Measurements from ENCODE around the gene IYD. TPM values are rescaled to one million over a fixed set of nuclear protein-coding genes. Genes with fewer than 3 reads are reported as not detected.

The IYD gene
- total RNA-seq, 1 experiment from 2014 or later = not detected

DNA sequence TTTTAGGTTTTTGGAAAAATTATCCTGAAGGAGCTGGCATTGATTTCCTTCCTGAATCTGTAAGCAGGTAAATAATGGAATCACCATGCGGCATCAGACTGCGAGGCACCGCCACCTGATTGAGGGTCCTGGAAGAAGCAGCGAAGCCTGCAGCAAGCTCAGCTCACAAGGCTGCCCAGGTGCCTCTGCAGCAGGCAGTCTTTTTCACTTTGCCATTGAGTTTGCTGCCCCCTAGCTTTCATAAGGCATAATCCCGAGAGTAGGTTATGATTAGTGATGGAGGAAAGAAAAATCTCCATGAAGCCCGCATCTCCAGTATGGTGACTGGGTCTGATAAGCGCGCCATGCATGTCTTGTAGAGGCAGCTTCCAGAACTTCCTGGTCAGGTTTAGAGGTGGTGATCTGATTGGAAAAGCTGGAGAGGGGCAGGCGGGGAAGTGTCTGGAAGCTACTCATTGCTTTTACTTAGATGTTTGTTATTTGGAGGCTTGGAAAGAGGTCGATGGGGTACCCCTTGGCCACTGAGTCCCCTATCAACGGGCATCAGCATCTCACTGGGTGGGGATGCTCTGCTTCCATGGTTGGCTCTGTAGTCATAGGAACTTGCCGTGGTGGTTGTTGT, 26.7 kb downstream of the IYD start:
- TF ChIP-seq, protein P1, sequence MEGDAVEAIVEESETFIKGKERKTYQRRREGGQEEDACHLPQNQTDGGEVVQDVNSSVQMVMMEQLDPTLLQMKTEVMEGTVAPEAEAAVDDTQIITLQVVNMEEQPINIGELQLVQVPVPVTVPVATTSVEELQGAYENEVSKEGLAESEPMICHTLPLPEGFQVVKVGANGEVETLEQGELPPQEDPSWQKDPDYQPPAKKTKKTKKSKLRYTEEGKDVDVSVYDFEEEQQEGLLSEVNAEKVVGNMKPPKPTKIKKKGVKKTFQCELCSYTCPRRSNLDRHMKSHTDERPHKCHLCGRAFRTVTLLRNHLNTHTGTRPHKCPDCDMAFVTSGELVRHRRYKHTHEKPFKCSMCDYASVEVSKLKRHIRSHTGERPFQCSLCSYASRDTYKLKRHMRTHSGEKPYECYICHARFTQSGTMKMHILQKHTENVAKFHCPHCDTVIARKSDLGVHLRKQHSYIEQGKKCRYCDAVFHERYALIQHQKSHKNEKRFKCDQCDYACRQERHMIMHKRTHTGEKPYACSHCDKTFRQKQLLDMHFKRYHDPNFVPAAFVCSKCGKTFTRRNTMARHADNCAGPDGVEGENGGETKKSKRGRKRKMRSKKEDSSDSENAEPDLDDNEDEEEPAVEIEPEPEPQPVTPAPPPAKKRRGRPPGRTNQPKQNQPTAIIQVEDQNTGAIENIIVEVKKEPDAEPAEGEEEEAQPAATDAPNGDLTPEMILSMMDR (conservative IDR thresholded peaks at IDR 0.05) = peak; percentile 83
- Histone ChIP-seq H3K9me3 (ENCODE audit: control insufficient read depth, low read depth, low read length) (no peaks in the 10 kb centered on the region), H3K56ac (ENCODE audit: insufficient read length, low read depth, low read length) (no peak overlapping the region), H2BK12ac (ENCODE audit: insufficient read length, low read depth, low read length) (no peak overlapping the region), H4K5ac (ENCODE audit: insufficient read length, low read depth, low read length) (no peak overlapping the region), H2BK20ac (ENCODE audit: low read depth, low read length, poor library complexity, severe bottlenecking) (no peak overlapping the region), H3K79me2 (ENCODE audit: insufficient read depth, low read length) (no peaks in the 10 kb centered on the region), H3K23ac (ENCODE audit: insufficient read length, low read depth, low read length) (no peak overlapping the region), H3K23me2 (ENCODE audit: insufficient read length, low read depth, low read length, poor library complexity, severe bottlenecking) (no peaks in the 10 kb centered on the region), H3K14ac (ENCODE audit: insufficient read depth, low read length) (no peak overlapping the region), H2BK120ac (ENCODE audit: low read depth, low read length, poor library complexity, severe bottlenecking) (no peak overlapping the region), H4K20me1 (ENCODE audit: control insufficient read depth, insufficient read depth, insufficient read length) (no peaks in the 10 kb centered on the region), H3K27ac (ENCODE audit: insufficient read length, low read depth, low read length) (no peak overlapping the region), H3T11ph (ENCODE audit: low read length) (no peak overlapping the region), H4K91ac (ENCODE audit: insufficient read length, low read depth, low read length) (no peak overlapping the region), H2BK15ac (ENCODE audit: low read depth, low read length) (no peak overlapping the region), H3K4ac (ENCODE audit: low read depth, low read length) (no peak overlapping the region), H3K79me1 (ENCODE audit: insufficient read depth, low read depth, low read length, poor library complexity, severe bottlenecking) (no peaks in the 10 kb centered on the region), H3K9ac (ENCODE audit: extremely low read depth, insufficient read length, low read length) (no peak overlapping the region), H3K18ac (ENCODE audit: insufficient read length, low read depth, low read length) (no peak overlapping the region), H3K4me1 (ENCODE audit: insufficient read depth, low read length) (no peaks in the 10 kb centered on the region), H2AFZ (ENCODE audit: low read length) (no peak overlapping the region), H3K27me3 (ENCODE audit: insufficient read depth, low read length) (no peaks in the 10 kb centered on the region), H2AK5ac (ENCODE audit: insufficient read length, low read length) (no peak overlapping the region), H3K4me2 (ENCODE audit: insufficient read depth, insufficient read length, low read length) (no peak overlapping the region), H2BK5ac (ENCODE audit: insufficient read length, low read length) (no peak overlapping the region), H4K8ac (replicated peaks; ENCODE audit: insufficient read length, low read depth, low read length) (no peak overlapping the region)
- H3K36me3 Mint-ChIP-seq (ENCODE audit: insufficient read depth in 1 of 3, low read depth in 3 of 3) = no peaks in the 10 kb centered on the region
- peaks cover 12% of the 10 kb centered on the region for H3K27me3 Mint-ChIP-seq (ENCODE audit: low read depth)
- peaks cover 2% of the 10 kb centered on the region in 2 experiments; a peak in 2 of 4 replicates for H3K4me1 Mint-ChIP-seq
- H3K9me3 Mint-ChIP-seq = no peaks in the 10 kb centered on the region
- H3K27ac Mint-ChIP-seq = no peak overlapping the region
- H3K4me3 Mint-ChIP-seq = no peak overlapping the region
- DNase-seq = peak; percentile 82
- no CpG with 5 or more reads among the region's 12 CpGs for WGBS (ENCODE audit: extremely low coverage, insufficient read length, low lambda C conversion rate)
